ENCODE measurements around the gene APOBEC2. TPM values are rescaled to one million over a fixed set of nuclear protein-coding genes. Genes with fewer than 3 reads are reported as not detected.

The APOBEC2 gene
- polyA plus RNA-seq, 1 donor (not counting 4 experiments of a cell fraction or from before 2014, with no cell fraction given) = 0.05 TPM

DNA sequence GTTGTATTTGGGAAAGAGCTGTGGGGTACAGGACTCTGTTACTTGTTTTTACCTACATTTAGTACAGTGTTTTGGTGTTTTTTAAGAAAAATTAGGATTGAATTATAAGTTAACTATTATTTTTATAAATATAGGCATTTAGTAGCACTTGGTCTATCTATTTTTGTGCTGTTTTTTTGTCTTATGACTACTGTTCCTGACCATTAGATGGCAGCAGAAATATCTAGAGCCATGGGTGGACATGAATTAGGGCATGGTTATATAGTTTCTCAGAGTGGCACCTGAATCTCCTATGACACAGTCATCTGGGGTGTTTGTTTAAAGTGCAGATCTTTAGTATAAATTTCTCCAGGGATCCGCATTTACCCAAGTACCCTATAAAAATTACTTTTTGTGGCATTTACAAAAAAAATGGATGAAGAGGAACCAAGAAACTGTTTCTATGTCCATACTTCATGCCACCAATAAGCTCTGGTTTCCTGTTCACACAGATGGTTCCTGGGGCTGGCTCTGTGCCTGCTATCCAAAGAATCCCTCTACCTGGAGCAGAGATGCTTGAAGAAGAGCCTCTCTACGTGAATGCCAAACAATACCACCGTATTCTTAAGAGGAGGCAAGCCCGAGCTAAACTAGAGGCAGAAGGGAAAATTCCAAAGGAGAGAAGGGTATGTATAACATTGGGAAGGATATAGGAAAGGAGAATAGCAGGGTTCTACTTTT, 39.6 kb downstream of the APOBEC2 start:
- Histone ChIP-seq H3K4me2 (ENCODE audit: control insufficient read depth, extremely low read depth, insufficient read depth, low read depth, low read length) (no peak overlapping the region), H3K4me1 (ENCODE audit: control insufficient read depth, extremely low read depth, insufficient read depth, low read length) (peaks cover 6% of the 10 kb centered on the region), H2AFZ (ENCODE audit: control insufficient read depth, low read length) (no peak overlapping the region), H3K9me1 (ENCODE audit: control insufficient read depth, extremely low read depth, insufficient read depth, low read length) (no peaks in the 10 kb centered on the region), H3K27ac (ENCODE audit: control insufficient read depth, insufficient read depth, low read length) (no peak overlapping the region), H3K9me3 (ENCODE audit: control insufficient read depth, low read depth, low read length) (no peaks in the 10 kb centered on the region), H3K27me3 (ENCODE audit: control insufficient read depth, extremely low read depth, insufficient read depth, low read length) (no peaks in the 10 kb centered on the region), H3K9ac (ENCODE audit: control insufficient read depth, extremely low read depth, insufficient read depth, low read length) (no peak overlapping the region), H3K79me2 (ENCODE audit: control insufficient read depth, insufficient read depth, low read length) (no peaks in the 10 kb centered on the region), H3K36me3 (ENCODE audit: control insufficient read depth in 2 of 2, extremely low read depth in 1 of 2, insufficient read depth in 2 of 2, low read length in 2 of 2) (peaks cover 13 to 40% of the 10 kb centered on the region in 2 experiments), H3K4me3 (ENCODE audit: control insufficient read depth in 2 of 3, extremely low read depth in 1 of 3, insufficient read depth in 2 of 3, low read depth in 1 of 3, low read length in 3 of 3) (no peak overlapping the region), H4K20me1 (ENCODE audit: control insufficient read depth, extremely low read depth, insufficient read depth, low read length) (no peaks in the 10 kb centered on the region)
- TF ChIP-seq EZH2 (IDR thresholded peaks at IDR 0.05; ENCODE audit: low read length) = no peak
- TF ChIP-seq, protein P1, sequence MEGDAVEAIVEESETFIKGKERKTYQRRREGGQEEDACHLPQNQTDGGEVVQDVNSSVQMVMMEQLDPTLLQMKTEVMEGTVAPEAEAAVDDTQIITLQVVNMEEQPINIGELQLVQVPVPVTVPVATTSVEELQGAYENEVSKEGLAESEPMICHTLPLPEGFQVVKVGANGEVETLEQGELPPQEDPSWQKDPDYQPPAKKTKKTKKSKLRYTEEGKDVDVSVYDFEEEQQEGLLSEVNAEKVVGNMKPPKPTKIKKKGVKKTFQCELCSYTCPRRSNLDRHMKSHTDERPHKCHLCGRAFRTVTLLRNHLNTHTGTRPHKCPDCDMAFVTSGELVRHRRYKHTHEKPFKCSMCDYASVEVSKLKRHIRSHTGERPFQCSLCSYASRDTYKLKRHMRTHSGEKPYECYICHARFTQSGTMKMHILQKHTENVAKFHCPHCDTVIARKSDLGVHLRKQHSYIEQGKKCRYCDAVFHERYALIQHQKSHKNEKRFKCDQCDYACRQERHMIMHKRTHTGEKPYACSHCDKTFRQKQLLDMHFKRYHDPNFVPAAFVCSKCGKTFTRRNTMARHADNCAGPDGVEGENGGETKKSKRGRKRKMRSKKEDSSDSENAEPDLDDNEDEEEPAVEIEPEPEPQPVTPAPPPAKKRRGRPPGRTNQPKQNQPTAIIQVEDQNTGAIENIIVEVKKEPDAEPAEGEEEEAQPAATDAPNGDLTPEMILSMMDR (optimal IDR thresholded peaks at IDR 0.05 in 1 of 3, IDR thresholded peaks at IDR 0.05 in 1 of 3, conservative IDR thresholded peaks at IDR 0.05 in 1 of 3; ENCODE audit: extremely low read depth in 1 of 3, insufficient read depth in 2 of 3, low read length in 3 of 3) = peak in 2 of 3 experiments; percentile 28 to 46
- FAIRE-seq (no peak), DNase-seq (ENCODE audit: low read depth, low spot score) (no peak)
- dilution Hi-C loops (cut with MboI; ENCODE audit: extremely low pct_ligation_motif_present, low sequenced_read_pairs) = loop anchor here (25.0 kb wide), 1 partner anchor 95 kb away; no protein-coding TSS in a partner anchor

DNA sequence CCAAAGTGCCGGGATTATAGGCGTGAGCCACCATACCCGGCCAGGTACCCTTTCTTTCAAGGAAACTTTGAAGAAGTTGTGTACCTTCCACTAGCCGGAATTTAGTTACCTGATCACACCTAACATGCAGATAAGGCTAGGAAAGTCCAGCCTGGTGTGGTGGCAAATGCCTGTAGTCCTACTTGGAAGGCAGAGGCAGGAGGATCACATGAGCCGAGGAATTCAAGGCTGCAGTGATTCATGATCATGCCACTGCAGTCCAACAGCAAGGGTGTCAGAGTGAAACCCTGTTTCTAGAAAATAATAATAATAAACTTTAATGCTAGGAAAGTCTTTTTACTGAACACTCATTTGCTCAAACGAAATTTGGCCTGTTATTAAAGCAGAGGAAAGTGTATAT, 40.7 kb downstream of the APOBEC2 start:
- dilution Hi-C loops (cut with MboI; ENCODE audit: extremely low pct_ligation_motif_present, low sequenced_read_pairs) = loop anchor here (25.0 kb wide), 1 partner anchor 94 kb away; no protein-coding TSS in a partner anchor
- H3K27me3 ChIP-seq (ENCODE audit: control insufficient read depth, extremely low read depth, insufficient read depth, low read length) = no peaks in the 10 kb centered on the region
- H3K4me1 ChIP-seq (ENCODE audit: control insufficient read depth, extremely low read depth, insufficient read depth, low read length) = peaks cover 13% of the 10 kb centered on the region
- TF ChIP-seq EZH2 (IDR thresholded peaks at IDR 0.05; ENCODE audit: low read length) = no peak
- TF ChIP-seq, protein P1 (optimal IDR thresholded peaks at IDR 0.05 in 1 of 3, IDR thresholded peaks at IDR 0.05 in 1 of 3, conservative IDR thresholded peaks at IDR 0.05 in 1 of 3; ENCODE audit: extremely low read depth in 1 of 3, insufficient read depth in 2 of 3, low read length in 3 of 3) = no peak
- peaks cover 16 to 46% of the 10 kb centered on the region in 2 experiments for H3K36me3 ChIP-seq (ENCODE audit: control insufficient read depth in 2 of 2, extremely low read depth in 1 of 2, insufficient read depth in 2 of 2, low read length in 2 of 2)
- H3K27ac ChIP-seq (ENCODE audit: control insufficient read depth, insufficient read depth, low read length) = no peak overlapping the region
- H3K4me3 ChIP-seq (ENCODE audit: control insufficient read depth in 2 of 3, extremely low read depth in 1 of 3, insufficient read depth in 2 of 3, low read depth in 1 of 3, low read length in 3 of 3) = no peak overlapping the region
- no peak overlapping the region for H3K9ac ChIP-seq (ENCODE audit: control insufficient read depth, extremely low read depth, insufficient read depth, low read length)
- no peak overlapping the region for H3K4me2 ChIP-seq (ENCODE audit: control insufficient read depth, extremely low read depth, insufficient read depth, low read depth, low read length)
- no peaks in the 10 kb centered on the region for H3K9me1 ChIP-seq (ENCODE audit: control insufficient read depth, extremely low read depth, insufficient read depth, low read length)
- H3K9me3 ChIP-seq (ENCODE audit: control insufficient read depth, low read depth, low read length) = no peaks in the 10 kb centered on the region
- H2AFZ ChIP-seq (ENCODE audit: control insufficient read depth, low read length) = no peak overlapping the region
- H3K79me2 ChIP-seq (ENCODE audit: control insufficient read depth, insufficient read depth, low read length) = no peaks in the 10 kb centered on the region
- DNase-seq (ENCODE audit: low read depth, low spot score) (no peak), FAIRE-seq (no peak)
- no peaks in the 10 kb centered on the region for H4K20me1 ChIP-seq (ENCODE audit: control insufficient read depth, extremely low read depth, insufficient read depth, low read length)
